ENCODE results near the gene OR9A4. TPM values are rescaled to one million over a fixed set of nuclear protein-coding genes. Genes with fewer than 3 reads are reported as not detected.

The OR9A4 gene
- total RNA-seq, 2 experiments from 2014 or later, result not detected

GRCh38 chr7:141949911-141950310, 33.7 kb downstream of the OR9A4 start:
- DNase-seq (no peak), ATAC-seq (no peak)
- Mint-ChIP-seq H3K27me3 (ENCODE audit: low read depth) (no peaks in the 10 kb centered on the region), H3K9me3 (ENCODE audit: insufficient read depth) (no peaks in the 10 kb centered on the region), H3K4me1 (ENCODE audit: low read depth) (no peaks in the 10 kb centered on the region), H3K36me3 (ENCODE audit: low read depth) (no peaks in the 10 kb centered on the region), H3K27ac (no peak overlapping the region), H3K4me3 (no peak overlapping the region)
- ChIA-PET CTCF (interaction anchor here (1.2 kb wide), 1 partner anchor 26 kb away, joined by 3 read pairs; no protein-coding TSS in a partner anchor), POLR2A (no interaction called here)

GRCh38 chr7:141950806-141951205, 34.6 kb downstream of the OR9A4 start:
- DNase-seq (no peak), ATAC-seq (no peak)
- Mint-ChIP-seq H3K36me3 (ENCODE audit: low read depth) (no peaks in the 10 kb centered on the region), H3K4me1 (ENCODE audit: low read depth) (no peaks in the 10 kb centered on the region), H3K4me3 (no peak overlapping the region), H3K27ac (no peak overlapping the region), H3K27me3 (ENCODE audit: low read depth) (no peaks in the 10 kb centered on the region), H3K9me3 (ENCODE audit: insufficient read depth) (no peaks in the 10 kb centered on the region)
- ChIA-PET CTCF (interaction anchor here (1.2 kb wide), 1 partner anchor 25 kb away, joined by 3 read pairs; no protein-coding TSS in a partner anchor), POLR2A (no interaction called here)

GRCh38 chr7:141952461-141952860, 36.3 kb downstream of the OR9A4 start:
- DNase-seq (no peak), ATAC-seq (no peak)
- Mint-ChIP-seq H3K36me3 (ENCODE audit: low read depth) (no peaks in the 10 kb centered on the region), H3K27me3 (ENCODE audit: low read depth) (no peaks in the 10 kb centered on the region), H3K4me3 (no peak overlapping the region), H3K27ac (no peak overlapping the region), H3K9me3 (ENCODE audit: insufficient read depth) (no peaks in the 10 kb centered on the region), H3K4me1 (ENCODE audit: low read depth) (no peaks in the 10 kb centered on the region)
- CTCF ChIA-PET, result no interaction called here
- POLR2A ChIA-PET, result no interaction called here

- no peak overlapping the region for H3K27ac Mint-ChIP-seq
- no peak for ATAC-seq
- no peaks in the 10 kb centered on the region for H3K36me3 Mint-ChIP-seq (ENCODE audit: low read depth)
- POLR2A ChIA-PET, result no interaction called here
- no peaks in the 10 kb centered on the region for H3K27me3 Mint-ChIP-seq (ENCODE audit: low read depth)
- CTCF ChIA-PET, result no interaction called here
- no peak overlapping the region for H3K4me3 Mint-ChIP-seq
- H3K9me3 Mint-ChIP-seq (ENCODE audit: insufficient read depth), result no peaks in the 10 kb centered on the region
- H3K4me1 Mint-ChIP-seq (ENCODE audit: low read depth), result no peaks in the 10 kb centered on the region
- DNase-seq, result no peak
Measured at GRCh38 chr7:141954334-141954733, 38.1 kb downstream of the OR9A4 start.

- no peaks in the 10 kb centered on the region for H3K9me3 Mint-ChIP-seq (ENCODE audit: insufficient read depth)
- no peak overlapping the region for H3K4me3 Mint-ChIP-seq
- H3K36me3 Mint-ChIP-seq (ENCODE audit: low read depth), result no peaks in the 10 kb centered on the region
- POLR2A ChIA-PET, result no interaction called here
- no peak overlapping the region for H3K27ac Mint-ChIP-seq
- no peaks in the 10 kb centered on the region for H3K27me3 Mint-ChIP-seq (ENCODE audit: low read depth)
- no peak for ATAC-seq
- DNase-seq, result no peak
- CTCF ChIA-PET, result no interaction called here
- H3K4me1 Mint-ChIP-seq (ENCODE audit: low read depth), result no peaks in the 10 kb centered on the region
Measured at GRCh38 chr7:141956084-141956483, 39.9 kb downstream of the OR9A4 start.

GRCh38 chr7:141960687-141961422, 44.7 kb downstream of the OR9A4 start:
- DNase-seq, result no peak
- Mint-ChIP-seq H3K4me3 (no peak overlapping the region), H3K4me1 (ENCODE audit: low read depth) (no peaks in the 10 kb centered on the region), H3K36me3 (ENCODE audit: low read depth) (no peaks in the 10 kb centered on the region), H3K27ac (no peak overlapping the region), H3K27me3 (ENCODE audit: low read depth) (no peaks in the 10 kb centered on the region), H3K9me3 (ENCODE audit: insufficient read depth) (no peaks in the 10 kb centered on the region)
- ChIA-PET CTCF (no interaction called here), POLR2A (no interaction called here)
- ATAC-seq, result no peak

Other genes starting within 250 kb of the OR9A4 start
- 10 to 100 TPM; 22.9 to 23.3 TPM for gene DENND11, start 214.2 kb upstream of the OR9A4 start, total RNA-seq
- gene WEE2, start 208.0 kb upstream of the OR9A4 start, total RNA-seq, result not detected
- 100 to 1,000 TPM; 138 to 140 TPM for gene SSBP1, start 178.0 kb upstream of the OR9A4 start, total RNA-seq
- gene TAS2R3, start 152.3 kb upstream of the OR9A4 start, total RNA-seq, result under 1 TPM; 0.50 to 0.73 TPM
- 1 to 10 TPM in 1 of 2 experiments, under 1 TPM in 1; 0.74 to 1.0 TPM for gene TAS2R4, start 139.7 kb upstream of the OR9A4 start, total RNA-seq
- gene TAS2R5, start 126.2 kb upstream of the OR9A4 start, total RNA-seq, result under 1 TPM; 0.63 to 0.99 TPM
- not detected for gene PRSS37, start 74.9 kb upstream of the OR9A4 start, total RNA-seq
- gene CLEC5A, start 30.6 kb downstream of the OR9A4 start, total RNA-seq, result not detected
- gene TAS2R38, start 57.4 kb downstream of the OR9A4 start, total RNA-seq, result not detected
- gene MGAM, start 79.5 kb downstream of the OR9A4 start, total RNA-seq, result not detected
- not detected for gene MGAM2, start 195.3 kb downstream of the OR9A4 start, total RNA-seq